GM23248 (cell line): ENCODE measurements around the gene COMMD1. TPM values are rescaled to one million over a fixed set of nuclear protein-coding genes. Genes with fewer than 3 reads are reported as not detected.

Experiments used
- DNase-seq: peaks from one replicate; pipeline ENCODE4 v3.0.0-alpha.2; 2015
- H2AFZ ChIP-seq: fragments of 200-600 bp; sonication (generic); 2 replicates; pipeline ENCODE4 v1.6.1; 2016; ENCODE audit warnings: antibody characterized with exemption
- H3F3A ChIP-seq: fragments of 200-600 bp; sonication (generic); 2 replicates; pipeline ENCODE4 v1.6.1; 2016; ENCODE audit warnings: mild to moderate bottlenecking, antibody characterized with exemption, mixed run types; ENCODE audit not compliant: insufficient read depth
- H3K27ac ChIP-seq: fragments of 200-600 bp; sonication (generic); 2 replicates; pipeline ENCODE4 v1.5.1; 2016; ENCODE audit warnings: mild to moderate bottlenecking
- H3K27me3 ChIP-seq: fragments of 200-600 bp; sonication (generic); replicated peaks from 2 replicates; pipeline ENCODE4 v1.6.1; 2016; ENCODE audit warnings: mild to moderate bottlenecking; ENCODE audit not compliant: insufficient read depth
- H3K36me3 ChIP-seq: fragments of 200-600 bp; sonication (generic); 2 replicates; pipeline ENCODE4 v1.6.1; 2016; ENCODE audit warnings: low read depth, mild to moderate bottlenecking
- H3K4me1 ChIP-seq: fragments of 200-600 bp; sonication (generic); 2 replicates; pipeline ENCODE4 v1.6.1; 2016; ENCODE audit warnings: mild to moderate bottlenecking; ENCODE audit not compliant: insufficient read depth
- H3K4me2 ChIP-seq: fragments of 200-600 bp; sonication (generic); one replicate; pipeline ENCODE4 v1.6.1; 2016; ENCODE audit warnings: mild to moderate bottlenecking; ENCODE audit not compliant: unreplicated experiment
- H3K4me3 ChIP-seq: fragments of 200-600 bp; sonication (generic); 2 replicates; pipeline ENCODE4 v1.5.1; 2016; ENCODE audit warnings: mild to moderate bottlenecking
- H3K79me2 ChIP-seq: fragments of 200-600 bp; sonication (generic); 2 replicates; pipeline ENCODE4 v1.6.1; 2016; ENCODE audit warnings: mild to moderate bottlenecking; ENCODE audit not compliant: insufficient read depth
- H3K9ac ChIP-seq: fragments of 200-600 bp; sonication (generic); 2 replicates; pipeline ENCODE4 v1.6.1; 2016; ENCODE audit warnings: mild to moderate bottlenecking
- H3K9me2 ChIP-seq: fragments of 200-600 bp; sonication (generic); 2 replicates; pipeline ENCODE4 v1.6.1; 2016; ENCODE audit warnings: mixed run types, mild to moderate bottlenecking, moderate library complexity; ENCODE audit not compliant: insufficient read depth
- H3K9me3 ChIP-seq: fragments of 200-600 bp; sonication (generic); one replicate; pipeline ENCODE4 v1.6.1; 2017; ENCODE audit warnings: low read depth
- H4K20me1 ChIP-seq: fragments of 200-600 bp; sonication (generic); 2 replicates; pipeline ENCODE4 v1.6.0; 2016; ENCODE audit not compliant: insufficient read depth
- EZH2 ChIP-seq: fragments of 200-600 bp; sonication (generic); IDR thresholded peaks from 2 replicates; pipeline ENCODE4 v1.6.1; 2018; ENCODE audit warnings: antibody characterized with exemption, mild to moderate bottlenecking; ENCODE audit not compliant: insufficient read depth, poor library complexity, severe bottlenecking
- EZH2phosphoT487 ChIP-seq: fragments of 200-600 bp; sonication (generic); IDR thresholded peaks from 2 replicates; pipeline ENCODE4 v1.6.1; 2018; ENCODE audit warnings: antibody characterized with exemption, moderate library complexity, mild to moderate bottlenecking, low read depth; ENCODE audit not compliant: insufficient read depth
- WGBS, 2 experiments: methylation state at CpG; one replicate each; pipeline ENCODE4 v1.1.6; 2015 to 2017; ENCODE audit warnings: low lambda C conversion rate in 2 of 2, low coverage in 1 of 2; ENCODE audit errors: missing lambda C conversion rate in 2 of 2; 5-methylcytosine and 5-hydroxymethylcytosine counted together
- in situ Hi-C: fragments of 300-500 bp; cut with MboI; formaldehyde crosslinking; loops from 2 replicates; pipeline ENCODE4 v1.15.0; 2020
- polyA plus RNA-seq: library from polyadenylated mRNA; unstranded; fragments of >200 nt; fragmentation: Nextera tagmentation; extraction: Ambion mirVana; gene quantifications from 2 replicates; pipeline ENCODE4 v1.2.1, GENCODE V29; 2016
- total RNA-seq: library from RNA; depleted of rRNA; stranded (reverse); fragments of >200 nt; shearing (Covaris generic); gene quantifications from 2 replicates; pipeline ENCODE4 v1.2.3, GENCODE V29; 2014

The COMMD1 gene
- total and polyA plus RNA-seq, 2 experiments from 2014 or later, result 40.5 to 74.2 TPM

GRCh38 chr2:61967262-61967661 lies 61.8 kb downstream of the COMMD1 start:
- Histone ChIP-seq H3K27ac (no peak overlapping the region), H3K36me3 (no peaks in the 10 kb centered on the region), H3F3A (no peaks in the 10 kb centered on the region), H3K9me2 (no peaks in the 10 kb centered on the region), H3K4me2 (no peak overlapping the region), H3K4me1 (no peaks in the 10 kb centered on the region), H3K27me3 (no peaks in the 10 kb centered on the region), H3K4me3 (no peak overlapping the region), H4K20me1 (no peaks in the 10 kb centered on the region), H3K9me3 (no peaks in the 10 kb centered on the region), H3K9ac (no peak overlapping the region), H2AFZ (no peak overlapping the region), H3K79me2 (peaks cover 1% of the 10 kb centered on the region; the same call in 1 of the 2 replicates)
- 12 to 13% methylated on average over 1 of the region's 1 CpG for WGBS, 2 experiments
- in situ Hi-C loops, result no loop called here
- TF ChIP-seq EZH2 (no peak), EZH2phosphoT487 (no peak)
- DNase-seq, result no peak

GRCh38 chr2:61969376-61969775 lies 63.9 kb downstream of the COMMD1 start:
- Histone ChIP-seq H3K36me3 (no peaks in the 10 kb centered on the region), H3K9ac (no peak overlapping the region), H3K79me2 (no peaks in the 10 kb centered on the region), H3K9me3 (no peaks in the 10 kb centered on the region), H3K4me3 (no peak overlapping the region), H3K27ac (no peak overlapping the region), H3K27me3 (no peaks in the 10 kb centered on the region), H3K9me2 (no peaks in the 10 kb centered on the region), H3F3A (no peaks in the 10 kb centered on the region), H4K20me1 (no peaks in the 10 kb centered on the region), H2AFZ (no peak overlapping the region), H3K4me1 (no peaks in the 10 kb centered on the region), H3K4me2 (no peak overlapping the region)
- WGBS, 2 experiments, result 91 to 97% methylated on average over 1 of the region's 1 CpG
- TF ChIP-seq EZH2, result no peak
- in situ Hi-C loops, result no loop called here
- no peak for DNase-seq

DNA sequence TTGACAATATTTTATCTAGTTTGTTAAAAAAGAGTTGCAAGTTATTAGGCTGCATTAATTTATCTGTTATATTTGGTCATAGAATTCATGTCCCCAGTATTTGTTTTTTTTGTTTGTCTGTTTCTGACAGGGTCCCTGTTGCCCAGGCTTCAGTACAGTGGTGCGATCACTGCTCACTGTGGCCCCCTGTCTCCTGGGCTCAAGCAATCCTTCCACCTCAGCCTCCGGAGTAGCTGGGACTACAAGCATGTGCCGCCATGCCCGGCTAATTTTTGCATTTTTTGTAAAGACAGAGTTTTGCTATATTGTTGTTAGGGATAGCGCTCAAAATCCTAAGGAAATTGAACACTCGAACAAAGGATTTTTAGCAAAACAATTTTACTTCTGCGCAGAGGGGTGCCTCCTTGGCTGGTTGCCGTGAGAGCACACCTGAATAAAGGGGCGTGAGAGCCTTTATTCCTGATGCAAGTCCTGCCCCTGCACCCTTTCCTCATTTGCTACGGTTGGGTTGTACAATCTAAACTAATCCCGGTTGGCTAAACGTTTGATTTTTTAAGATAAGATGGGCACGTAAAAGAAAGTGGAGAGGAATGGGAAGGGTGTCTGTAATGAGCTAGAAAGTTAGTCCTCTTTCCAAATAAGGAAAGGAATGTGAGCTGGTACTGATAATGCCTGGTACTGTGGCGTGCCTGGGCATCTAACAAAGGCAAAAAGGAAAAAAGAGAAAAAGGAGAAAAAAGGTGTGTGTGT lies 65.5 kb downstream of the COMMD1 start:
- WGBS, 2 experiments, result 94% methylated on average over 14 of the region's 14 CpGs
- no peak overlapping the region for H3K4me3 ChIP-seq
- H3K9ac ChIP-seq, result no peak overlapping the region
- H4K20me1 ChIP-seq, result no peaks in the 10 kb centered on the region
- no peak overlapping the region for H3K27ac ChIP-seq
- H3F3A ChIP-seq, result no peaks in the 10 kb centered on the region
- no peaks in the 10 kb centered on the region for H3K9me2 ChIP-seq
- H3K4me1 ChIP-seq, result no peaks in the 10 kb centered on the region
- in situ Hi-C loops, result no loop called here
- H3K79me2 ChIP-seq, result no peaks in the 10 kb centered on the region
- no peak overlapping the region for H3K4me2 ChIP-seq
- no peak for TF ChIP-seq EZH2phosphoT487
- TF ChIP-seq EZH2, result no peak
- H3K9me3 ChIP-seq, result no peaks in the 10 kb centered on the region
- H3K36me3 ChIP-seq, result no peaks in the 10 kb centered on the region
- H2AFZ ChIP-seq, result no peak overlapping the region
- no peak for DNase-seq
- no peaks in the 10 kb centered on the region for H3K27me3 ChIP-seq

DNA sequence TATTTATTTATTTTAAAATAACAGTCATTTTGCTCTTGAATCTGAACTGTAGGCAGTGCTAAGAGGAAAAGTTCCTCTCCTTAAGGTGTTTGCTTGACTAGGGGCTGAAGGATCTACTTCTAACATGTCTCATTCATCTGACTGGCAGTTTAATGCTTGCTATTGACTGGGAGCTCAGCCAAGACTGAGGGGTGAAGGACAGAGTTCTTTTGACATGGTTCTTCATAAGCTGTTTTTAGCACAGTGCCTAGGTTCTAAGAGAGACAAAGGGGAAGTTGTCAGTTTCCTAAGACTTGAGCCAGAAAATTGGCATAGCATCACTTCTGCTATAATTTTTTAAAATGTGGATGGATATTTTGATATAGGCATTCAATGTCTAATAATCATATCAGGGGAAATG lies 73.0 kb downstream of the COMMD1 start:
- Histone ChIP-seq H3K4me2 (no peak overlapping the region), H3F3A (no peaks in the 10 kb centered on the region), H3K9ac (no peak overlapping the region), H3K4me1 (no peaks in the 10 kb centered on the region), H3K9me2 (no peaks in the 10 kb centered on the region), H2AFZ (no peak overlapping the region), H3K79me2 (peaks cover 12% of the 10 kb centered on the region; the same call in 1 of the 2 replicates), H3K9me3 (no peaks in the 10 kb centered on the region), H4K20me1 (no peaks in the 10 kb centered on the region), H3K27ac (no peak overlapping the region), H3K27me3 (no peaks in the 10 kb centered on the region), H3K36me3 (no peaks in the 10 kb centered on the region), H3K4me3 (no peak overlapping the region)
- no peak for TF ChIP-seq EZH2
- DNase-seq, result no peak
- in situ Hi-C loops, result no loop called here

DNA sequence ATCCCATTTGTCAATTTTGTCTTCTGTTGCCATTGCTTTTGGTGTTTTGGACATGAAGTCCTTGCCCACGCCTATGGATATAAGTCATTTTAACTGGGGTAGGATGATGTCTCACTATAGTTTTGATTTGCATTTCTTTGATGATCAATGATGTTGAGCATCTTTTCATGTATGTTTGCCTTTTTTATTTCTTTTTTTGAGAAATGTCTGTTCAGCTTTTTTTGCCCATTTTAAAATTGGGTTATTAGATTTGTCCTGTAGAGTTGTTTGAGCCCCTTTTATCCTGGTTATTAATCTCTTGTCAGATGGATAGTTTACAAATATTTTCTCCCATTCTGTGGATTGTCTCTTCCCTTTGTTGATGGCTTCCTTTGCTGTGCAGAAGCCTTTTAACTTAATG lies 75.3 kb downstream of the COMMD1 start:
- DNase-seq, result no peak
- no peaks in the 10 kb centered on the region for H4K20me1 ChIP-seq

More for the DNA sequence above, 75.3 kb downstream of the COMMD1 start:
- Histone ChIP-seq H3K4me1 (no peaks in the 10 kb centered on the region), H3K4me2 (no peak overlapping the region), H3K27ac (no peak overlapping the region), H2AFZ (no peak overlapping the region), H3K4me3 (no peak overlapping the region), H3K27me3 (no peaks in the 10 kb centered on the region), H3K79me2 (peaks cover 21% of the 10 kb centered on the region), H3K9me3 (no peaks in the 10 kb centered on the region), H3K9ac (no peak overlapping the region), H3F3A (no peaks in the 10 kb centered on the region), H3K9me2 (no peaks in the 10 kb centered on the region), H3K36me3 (no peaks in the 10 kb centered on the region)
- TF ChIP-seq EZH2, result no peak
- no peak for TF ChIP-seq EZH2phosphoT487
- WGBS, 2 experiments, result 91 to 93% methylated on average over 1 of the region's 1 CpG
- in situ Hi-C loops, result no loop called here
